Mesothelial cell of epicardium (in vitro differentiated cells): ENCODE measurements around the gene KRI1. TPM values are rescaled to one million over a fixed set of nuclear protein-coding genes. Genes with fewer than 3 reads are reported as not detected.
A peak's percentile ranks its signal among the peaks of the same experiment; 100 is the strongest.

Source experiments
- DNase-seq, 2 experiments: peaks; one replicate each; pipeline ENCODE4 v3.0.0; 2021; ENCODE audit warnings: low spot score in 2 of 2; ENCODE audit not compliant: unreplicated experiment in 2 of 2
- H3K27ac Mint-ChIP-seq: 2 replicates; pipeline ENCODE4 v1.8.0; 2021; ENCODE audit warnings: mixed read lengths
- H3K27me3 Mint-ChIP-seq: 2 replicates; pipeline ENCODE4 v1.8.0; 2021; ENCODE audit warnings: low read depth, mixed read lengths
- H3K36me3 Mint-ChIP-seq: 2 replicates; pipeline ENCODE4 v1.8.0; 2021; ENCODE audit warnings: mixed read lengths
- H3K4me1 Mint-ChIP-seq: 2 replicates; pipeline ENCODE4 v1.8.0; 2021; ENCODE audit warnings: mixed read lengths
- H3K4me3 Mint-ChIP-seq: 2 replicates; pipeline ENCODE4 v1.8.0; 2021; ENCODE audit warnings: mild to moderate bottlenecking, moderate library complexity, mixed read lengths
- H3K9me3 Mint-ChIP-seq: 2 replicates; pipeline ENCODE4 v1.8.0; 2021; ENCODE audit warnings: mixed read lengths
- CTCF ChIP-seq: fragments of 200-600 bp; sonication (generic); IDR thresholded peaks from one replicate; pipeline ENCODE4 v1.5.0; 2021; ENCODE audit warnings: antibody characterized with exemption; ENCODE audit not compliant: unreplicated experiment
- total RNA-seq: library from RNA; stranded (reverse); gene quantifications from 3 replicates; pipeline ENCODE4 v1.2.1, GENCODE V29; 2021

The KRI1 gene
- total RNA-seq, 1 donor from 2014 or later = 27.4 TPM

GRCh38 chr19:10568826-10569651 lies 3.2 kb upstream of the KRI1 start, which contains the start of gene CDKN2D:
CDKN2D (minus strand) TSS chr19:10568979; CDS start chr19:10568653, 326 bp downstream.
- TF ChIP-seq CTCF = peak; percentile 74
- H3K4me3 Mint-ChIP-seq = peak within 1 kb of the TSS; percentile 87
- peak; percentile 99 for DNase-seq
- H3K9me3 Mint-ChIP-seq = no peaks in the 10 kb centered on the region
- H3K27me3 Mint-ChIP-seq = no peaks in the 10 kb centered on the region
- H3K27ac Mint-ChIP-seq = peak within 1 kb of the TSS; percentile 96
- H3K36me3 Mint-ChIP-seq = no peaks in the 10 kb centered on the region
- H3K4me1 Mint-ChIP-seq = peaks cover 41% of the 10 kb centered on the region

- peaks cover 41% of the 10 kb centered on the region for H3K4me1 Mint-ChIP-seq
- no peaks in the 10 kb centered on the region for H3K9me3 Mint-ChIP-seq
- no peak for DNase-seq
Measured at GRCh38 chr19:10568062-10568825, 2.4 kb upstream of the KRI1 start.

GRCh38 chr19:10567656-10568055 lies 1.8 kb upstream of the KRI1 start:
- peak overlapping the region; percentile 87 for H3K4me3 Mint-ChIP-seq
- H3K9me3 Mint-ChIP-seq = no peaks in the 10 kb centered on the region
- peak overlapping the region; percentile 47 for H3K27ac Mint-ChIP-seq
- H3K27me3 Mint-ChIP-seq = no peaks in the 10 kb centered on the region
- peaks cover 41% of the 10 kb centered on the region for H3K4me1 Mint-ChIP-seq
- TF ChIP-seq CTCF = no peak
- no peak for DNase-seq
- no peaks in the 10 kb centered on the region for H3K36me3 Mint-ChIP-seq

More at GRCh38 chr19:10568062-10568825, 2.4 kb upstream of the KRI1 start:
- peak overlapping the region; percentile 47 for H3K27ac Mint-ChIP-seq
- H3K36me3 Mint-ChIP-seq = no peaks in the 10 kb centered on the region
- peak overlapping the region; percentile 87 for H3K4me3 Mint-ChIP-seq
- TF ChIP-seq CTCF = no peak
- no peaks in the 10 kb centered on the region for H3K27me3 Mint-ChIP-seq

GRCh38 chr19:10566658-10567410 lies 1.0 kb upstream of the KRI1 start:
- DNase-seq = no peak
- Mint-ChIP-seq H3K36me3 (no peaks in the 10 kb centered on the region), H3K9me3 (no peaks in the 10 kb centered on the region), H3K4me1 (peaks cover 38% of the 10 kb centered on the region), H3K4me3 (peak overlapping the region; percentile 87), H3K27ac (peak overlapping the region; percentile 54), H3K27me3 (no peaks in the 10 kb centered on the region)
- TF ChIP-seq CTCF = no peak

GRCh38 chr19:10566408-10566657 lies 523 bp upstream of the KRI1 start:
- Mint-ChIP-seq H3K4me3 (peak overlapping the region; percentile 87), H3K36me3 (no peaks in the 10 kb centered on the region), H3K4me1 (peaks cover 38% of the 10 kb centered on the region), H3K27me3 (no peaks in the 10 kb centered on the region), H3K9me3 (no peaks in the 10 kb centered on the region), H3K27ac (peak overlapping the region; percentile 91)
- no peak for DNase-seq
- no peak for TF ChIP-seq CTCF
